Uterus (tissue), 2 donors: ENCODE measurements around the gene ABHD6.

ENCODE experiments used
- CTCF ChIP-seq, 4 experiments: fragments of 200-600 bp in 2 of 4; fragments of 450-650 bp in 2 of 4; sonication (generic) in 2 of 4; IDR thresholded peaks; one replicate each; pipeline ENCODE4 v1.5.1; 2016 to 2019; ENCODE audit warnings: antibody characterized with exemption in 4 of 4, mild to moderate bottlenecking in 2 of 4, moderate library complexity in 1 of 4
- POLR2A ChIP-seq, 2 donors: fragments of 450-650 bp; IDR thresholded peaks; one replicate each; pipeline ENCODE4 v1.6.1; 2016; ENCODE audit warnings: antibody characterized with exemption in 2 of 2, mild to moderate bottlenecking in 1 of 2, moderate library complexity in 1 of 2

DNA sequence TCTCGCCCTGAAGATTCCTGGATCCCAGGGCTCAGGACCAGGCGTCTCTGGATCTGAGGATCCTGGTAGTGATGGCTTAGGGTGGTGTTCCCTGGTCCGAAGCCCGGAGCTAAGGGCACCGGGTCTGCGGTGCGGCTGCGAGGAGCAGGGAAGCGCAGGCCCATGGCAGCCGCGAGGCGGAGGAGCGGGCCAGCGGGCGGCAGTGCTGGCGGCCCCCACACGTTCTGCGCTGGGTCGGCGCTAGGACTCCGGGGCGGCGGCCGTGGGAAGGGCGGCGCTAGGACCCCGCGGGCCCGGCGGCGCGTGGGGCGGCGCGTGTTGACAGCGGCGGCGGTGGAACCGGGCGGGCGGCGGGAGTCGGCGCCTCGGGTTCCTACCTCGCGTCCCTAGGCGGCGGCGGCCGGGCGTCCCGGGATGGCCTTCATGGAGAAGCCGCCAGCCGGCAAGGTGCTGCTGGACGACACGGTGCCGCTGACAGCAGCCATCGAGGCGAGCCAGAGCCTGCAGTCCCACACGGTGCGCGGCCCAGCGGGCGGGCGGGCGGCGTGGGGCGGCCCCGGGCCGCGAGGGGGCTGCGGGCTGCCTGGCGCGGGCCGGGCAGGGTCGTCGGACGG, 95.1 kb downstream of the ABHD6 start, which contains the start of gene PXK:
- TF ChIP-seq CTCF (IDR thresholded peaks at IDR 0.05) (peak in 3 of 4 experiments; percentile 13 to 59 (median 55)), POLR2A (IDR thresholded peaks at IDR 0.05) (peak; percentile 32 to 77)
